Loucy (cell line): ENCODE results near the gene SEC16A.

Experiments used
- H2AFZ ChIP-seq: fragments of 200-600 bp; sonication (generic); 2 replicates; pipeline ENCODE4 v1.6.0; 2016; ENCODE audit warnings: antibody characterized with exemption, mild to moderate bottlenecking, low read length, moderate library complexity
- H3F3A ChIP-seq: fragments of 200-600 bp; 2 replicates; pipeline ENCODE4 v1.6.0; 2016; ENCODE audit warnings: antibody characterized with exemption, low read depth, mild to moderate bottlenecking
- H3K27me3 ChIP-seq: fragments of 200-600 bp; sonication (generic); 2 replicates; pipeline ENCODE4 v1.6.1; 2014; ENCODE audit warnings: low read length, mild to moderate bottlenecking; ENCODE audit not compliant: insufficient read depth, poor library complexity, severe bottlenecking
- H3K36me3 ChIP-seq: fragments of 200-600 bp; sonication (generic); 2 replicates; pipeline ENCODE4 v1.6.1; 2016; ENCODE audit warnings: low read length; ENCODE audit not compliant: insufficient read depth
- H3K4me1 ChIP-seq: fragments of 200-600 bp; sonication (generic); 2 replicates; pipeline ENCODE4 v1.5.1; 2014; ENCODE audit warnings: low read length, mild to moderate bottlenecking; ENCODE audit not compliant: insufficient read depth, poor library complexity, severe bottlenecking
- H3K4me2 ChIP-seq: fragments of 200-600 bp; sonication (generic); 2 replicates; pipeline ENCODE4 v1.6.0; 2014; ENCODE audit warnings: antibody characterized with exemption, low read length, low read depth, mild to moderate bottlenecking; ENCODE audit not compliant: poor library complexity, severe bottlenecking
- H3K4me3 ChIP-seq: fragments of 200-600 bp; sonication (generic); 2 replicates; pipeline ENCODE4 v1.5.1; 2014; ENCODE audit warnings: low read length, mild to moderate bottlenecking, mixed read lengths; ENCODE audit not compliant: poor library complexity, severe bottlenecking
- H3K79me2 ChIP-seq: fragments of 200-600 bp; sonication (generic); 2 replicates; pipeline ENCODE4 v1.6.1; 2014; ENCODE audit warnings: low read length; ENCODE audit not compliant: insufficient read depth
- H3K9ac ChIP-seq: fragments of 200-600 bp; sonication (generic); 2 replicates; pipeline ENCODE4 v1.6.0; 2014; ENCODE audit warnings: mild to moderate bottlenecking, low read depth, low read length, moderate library complexity; ENCODE audit not compliant: poor library complexity, severe bottlenecking
- H3K9me2 ChIP-seq: fragments of 200-600 bp; sonication (generic); replicated peaks from 2 replicates; pipeline ENCODE4 v1.6.1; 2016; ENCODE audit warnings: low read depth, low read length, mixed read lengths
- H3K9me3 ChIP-seq: fragments of 200-600 bp; sonication (generic); 2 replicates; pipeline ENCODE4 v1.6.1; 2014; ENCODE audit warnings: mild to moderate bottlenecking, antibody characterized with exemption, low read length, low read depth; ENCODE audit not compliant: insufficient read depth
- H4K20me1 ChIP-seq: fragments of 200-600 bp; sonication (generic); 2 replicates; pipeline ENCODE4 v1.6.0; 2014; ENCODE audit warnings: antibody characterized with exemption, low read length, mild to moderate bottlenecking; ENCODE audit not compliant: insufficient read depth, poor library complexity, severe bottlenecking
- CTCF ChIP-seq: fragments of 200-600 bp; sonication (generic); conservative IDR thresholded peaks from 2 replicates; pipeline ENCODE4 v1.5.1; 2014; ENCODE audit warnings: mild to moderate bottlenecking, antibody characterized with exemption, low read length
- EZH2phosphoT487 ChIP-seq: fragments of 200-600 bp; IDR thresholded peaks from 2 replicates; pipeline ENCODE4 v1.6.1; 2018; ENCODE audit warnings: antibody characterized with exemption, mild to moderate bottlenecking, moderate library complexity, borderline replicate concordance

The SEC16A gene

GRCh38 chr9:136442265-136442664, 40.6 kb downstream of the SEC16A start:
- H3K4me2 ChIP-seq: no peak overlapping the region
- no peak overlapping the region for H3K9ac ChIP-seq
- H3K4me1 ChIP-seq: peaks cover 17% of the 10 kb centered on the region
- no peaks in the 10 kb centered on the region for H3K27me3 ChIP-seq
- H2AFZ ChIP-seq: no peak overlapping the region
- no peak overlapping the region for H3K4me3 ChIP-seq
- peaks cover 50% of the 10 kb centered on the region; the same call in 1 of the 2 replicates for H3K36me3 ChIP-seq
- no peaks in the 10 kb centered on the region for H3F3A ChIP-seq
- H3K9me3 ChIP-seq: no peaks in the 10 kb centered on the region
- no peaks in the 10 kb centered on the region for H3K9me2 ChIP-seq
- TF ChIP-seq CTCF (no peak), EZH2phosphoT487 (no peak)
- peaks cover 23% of the 10 kb centered on the region for H3K79me2 ChIP-seq
- H4K20me1 ChIP-seq: peaks cover 23% of the 10 kb centered on the region

- Histone ChIP-seq H3K79me2 (peaks cover 28% of the 10 kb centered on the region), H3K27me3 (no peaks in the 10 kb centered on the region), H3K4me3 (no peak overlapping the region), H3K9ac (no peak overlapping the region), H3K9me3 (no peaks in the 10 kb centered on the region), H3K4me2 (no peak overlapping the region), H3F3A (no peaks in the 10 kb centered on the region), H2AFZ (no peak overlapping the region), H3K4me1 (peaks cover 22% of the 10 kb centered on the region), H3K36me3 (peaks cover 45% of the 10 kb centered on the region; the same call in 1 of the 2 replicates), H4K20me1 (peaks cover 28% of the 10 kb centered on the region), H3K9me2 (no peaks in the 10 kb centered on the region)
- TF ChIP-seq EZH2phosphoT487 (no peak), CTCF (no peak)
Measured at GRCh38 chr9:136441681-136442245, 41.1 kb downstream of the SEC16A start.

- no peaks in the 10 kb centered on the region for H3K9me2 ChIP-seq
- TF ChIP-seq CTCF (no peak), EZH2phosphoT487 (no peak)
- H3K36me3 ChIP-seq: peaks cover 42% of the 10 kb centered on the region; the same call in 1 of the 2 replicates
- H3K9ac ChIP-seq: no peak overlapping the region
- no peaks in the 10 kb centered on the region for H3K27me3 ChIP-seq
- peaks cover 33% of the 10 kb centered on the region for H4K20me1 ChIP-seq
- peaks cover 22% of the 10 kb centered on the region for H3K4me1 ChIP-seq
- H2AFZ ChIP-seq: no peak overlapping the region
- H3F3A ChIP-seq: no peaks in the 10 kb centered on the region
- H3K4me2 ChIP-seq: no peak overlapping the region
- H3K4me3 ChIP-seq: no peak overlapping the region
- H3K9me3 ChIP-seq: no peaks in the 10 kb centered on the region
- peaks cover 33% of the 10 kb centered on the region for H3K79me2 ChIP-seq
Measured at GRCh38 chr9:136441191-136441680, 41.6 kb downstream of the SEC16A start.
